Measurements from ENCODE around the gene CHCHD3.

The CHCHD3 gene

DNA sequence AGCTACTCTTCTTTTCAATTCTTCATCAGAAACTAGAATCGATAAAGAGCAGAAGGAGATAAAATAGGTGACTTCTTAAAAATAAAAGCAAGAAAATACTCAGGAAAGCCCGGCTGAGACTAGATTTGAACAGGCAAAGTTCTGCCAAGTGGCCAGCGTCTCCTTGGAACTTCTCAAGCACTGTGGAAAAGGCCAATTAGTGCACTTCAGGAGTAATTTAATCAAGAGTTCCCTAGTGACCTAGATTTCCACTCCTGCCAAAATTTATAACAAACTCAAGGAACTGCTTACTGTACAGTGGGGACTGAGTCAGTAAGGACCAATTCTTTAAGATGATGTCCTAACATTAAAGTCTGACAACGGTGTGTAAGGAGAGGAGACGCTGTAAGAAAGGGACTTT lies 57.3 kb downstream of the CHCHD3 start:
- Histone ChIP-seq H3K9ac (ENCODE audit: low read length in 2 of 2) (no peak overlapping the region), H3K27ac (ENCODE audit: low read length) (no peak overlapping the region), H3K27me3 (ENCODE audit: control insufficient read depth in 1 of 2, insufficient read depth in 2 of 2, low read length in 2 of 2) (no peaks in the 10 kb centered on the region), H3K9me3 (ENCODE audit: control insufficient read depth in 2 of 2, low read length in 2 of 2) (no peaks in the 10 kb centered on the region), H3K4me1 (ENCODE audit: control insufficient read depth, insufficient read depth, low read length) (peaks cover 1% of the 10 kb centered on the region), H3K4me3 (ENCODE audit: low read length in 2 of 2) (no peak overlapping the region), H3K36me3 (ENCODE audit: control insufficient read depth in 2 of 2, insufficient read depth in 2 of 2, low read length in 2 of 2) (peaks cover 0 to 5% of the 10 kb centered on the region in 2 donors)

DNA sequence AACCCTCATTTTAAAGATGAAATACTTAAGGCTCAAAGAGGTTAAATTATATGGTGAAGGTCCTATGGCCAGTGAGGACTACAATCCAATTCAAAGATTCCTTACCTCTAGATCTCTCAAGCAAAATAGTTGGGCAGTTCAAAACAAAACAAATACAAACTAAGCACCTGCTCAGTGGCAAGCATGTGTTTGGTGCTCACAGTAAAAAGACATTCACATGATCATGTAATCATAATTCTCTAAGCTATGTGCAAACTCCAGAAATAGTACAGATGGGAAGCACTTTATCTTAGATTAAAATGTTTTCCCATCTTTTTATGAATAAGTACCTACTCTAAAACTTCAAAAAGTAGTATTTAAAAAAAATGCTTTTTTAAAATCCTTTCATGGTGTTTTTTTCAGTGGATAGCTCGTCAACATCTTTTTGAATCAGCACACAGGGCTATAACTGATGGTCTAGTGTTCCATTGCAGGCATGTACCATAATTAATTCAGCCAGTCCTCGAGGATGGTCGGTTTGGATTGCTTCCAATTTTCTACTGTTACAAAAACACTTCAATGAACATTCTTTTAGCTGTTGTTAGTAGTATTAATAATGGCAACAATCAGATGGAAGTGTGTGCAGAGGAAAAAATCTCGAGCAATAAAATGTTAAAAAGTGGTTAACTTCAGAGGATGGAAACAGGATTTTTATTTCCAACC lies 58.4 kb downstream of the CHCHD3 start:
- Histone ChIP-seq H3K4me1 (ENCODE audit: control insufficient read depth, insufficient read depth, low read length) (no peaks in the 10 kb centered on the region), H3K36me3 (ENCODE audit: control insufficient read depth in 2 of 2, insufficient read depth in 2 of 2, low read length in 2 of 2) (peaks cover 0 to 5% of the 10 kb centered on the region in 2 donors), H3K9me3 (ENCODE audit: control insufficient read depth in 2 of 2, low read length in 2 of 2) (no peaks in the 10 kb centered on the region), H3K9ac (ENCODE audit: low read length in 2 of 2) (no peak overlapping the region), H3K27ac (ENCODE audit: low read length) (no peak overlapping the region), H3K4me3 (ENCODE audit: low read length in 2 of 2) (no peak overlapping the region), H3K27me3 (ENCODE audit: control insufficient read depth in 1 of 2, insufficient read depth in 2 of 2, low read length in 2 of 2) (no peaks in the 10 kb centered on the region)

DNA sequence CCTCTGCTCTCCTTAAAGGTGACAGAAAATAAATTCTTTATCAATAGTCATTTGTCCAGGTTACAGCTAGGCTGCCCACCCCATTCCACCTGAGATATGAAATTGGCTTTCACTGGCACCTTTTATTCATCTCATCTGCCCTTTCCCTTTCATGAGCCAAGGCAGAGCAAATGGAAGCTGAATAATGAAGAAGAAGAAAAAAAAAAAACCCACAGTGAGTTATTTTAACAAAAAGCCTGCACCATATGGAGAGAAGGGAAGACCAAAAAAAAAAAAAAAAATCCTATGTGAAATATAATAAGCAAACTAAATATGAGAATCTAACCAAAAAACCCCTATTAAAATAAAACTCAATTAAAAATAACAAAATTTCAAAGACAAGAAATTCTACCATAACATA lies 59.2 kb downstream of the CHCHD3 start:
- Histone ChIP-seq H3K27ac (ENCODE audit: low read length) (no peak overlapping the region), H3K36me3 (ENCODE audit: control insufficient read depth in 2 of 2, insufficient read depth in 2 of 2, low read length in 2 of 2) (peaks cover 0 to 5% of the 10 kb centered on the region in 2 donors), H3K9ac (ENCODE audit: low read length in 2 of 2) (no peak overlapping the region), H3K9me3 (ENCODE audit: control insufficient read depth in 2 of 2, low read length in 2 of 2) (no peaks in the 10 kb centered on the region), H3K27me3 (ENCODE audit: control insufficient read depth in 1 of 2, insufficient read depth in 2 of 2, low read length in 2 of 2) (no peaks in the 10 kb centered on the region), H3K4me1 (ENCODE audit: control insufficient read depth, insufficient read depth, low read length) (no peaks in the 10 kb centered on the region), H3K4me3 (ENCODE audit: low read length in 2 of 2) (no peak overlapping the region)

DNA sequence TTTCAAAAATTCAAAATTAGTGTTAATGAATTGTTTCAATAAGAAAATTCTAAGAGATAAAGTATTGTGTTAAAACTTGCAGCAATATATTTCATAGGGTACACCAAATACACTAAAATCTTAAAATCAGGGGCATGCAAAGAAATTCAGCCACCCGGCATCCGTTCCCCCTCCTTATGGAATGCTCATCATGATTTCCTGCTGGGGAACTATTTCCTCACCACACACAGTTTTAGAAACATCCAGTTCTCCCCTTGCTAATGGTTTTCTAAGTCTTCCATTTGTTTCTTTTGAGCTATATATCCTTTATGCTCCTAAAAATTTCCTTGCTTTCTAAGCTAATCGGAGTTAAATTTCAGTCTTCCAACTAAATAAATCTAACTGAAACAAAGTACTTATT lies 60.7 kb downstream of the CHCHD3 start:
- Histone ChIP-seq H3K9me3 (ENCODE audit: control insufficient read depth in 2 of 2, low read length in 2 of 2) (no peaks in the 10 kb centered on the region), H3K27ac (ENCODE audit: low read length) (no peak overlapping the region), H3K36me3 (ENCODE audit: control insufficient read depth in 2 of 2, insufficient read depth in 2 of 2, low read length in 2 of 2) (peaks cover 0 to 5% of the 10 kb centered on the region in 2 donors), H3K4me3 (ENCODE audit: low read length in 2 of 2) (no peak overlapping the region), H3K9ac (ENCODE audit: low read length in 2 of 2) (no peak overlapping the region), H3K27me3 (ENCODE audit: control insufficient read depth in 1 of 2, insufficient read depth in 2 of 2, low read length in 2 of 2) (no peaks in the 10 kb centered on the region), H3K4me1 (ENCODE audit: control insufficient read depth, insufficient read depth, low read length) (no peaks in the 10 kb centered on the region)

DNA sequence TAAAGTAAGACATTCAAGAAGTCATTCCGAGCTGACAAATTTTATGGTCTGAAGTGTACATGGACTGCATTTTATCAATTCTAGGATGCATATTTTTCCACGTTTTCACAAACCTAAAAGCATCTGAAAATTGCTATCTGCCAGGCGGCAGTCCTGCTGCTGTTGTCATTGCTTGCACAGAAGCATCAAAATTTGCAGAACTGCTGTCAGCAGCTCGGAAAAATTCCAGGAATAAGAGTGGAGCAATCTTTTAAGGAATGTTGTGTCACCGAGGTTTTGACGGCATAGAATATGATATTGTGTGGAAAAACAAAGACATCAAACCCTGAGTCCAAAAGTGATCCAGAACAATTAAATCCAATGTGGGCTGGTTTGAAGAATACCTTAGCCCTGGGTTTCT lies 61.4 kb downstream of the CHCHD3 start:
- H3K9me3 ChIP-seq (ENCODE audit: control insufficient read depth in 2 of 2, low read length in 2 of 2): no peaks in the 10 kb centered on the region
- no peak overlapping the region for H3K9ac ChIP-seq (ENCODE audit: low read length in 2 of 2)
- no peak overlapping the region for H3K4me3 ChIP-seq (ENCODE audit: low read length in 2 of 2)
- H3K27ac ChIP-seq (ENCODE audit: low read length): no peak overlapping the region
- no peaks in the 10 kb centered on the region for H3K27me3 ChIP-seq (ENCODE audit: control insufficient read depth in 1 of 2, insufficient read depth in 2 of 2, low read length in 2 of 2)
- no peaks in the 10 kb centered on the region for H3K4me1 ChIP-seq (ENCODE audit: control insufficient read depth, insufficient read depth, low read length)
- peaks cover 0 to 5% of the 10 kb centered on the region in 2 donors for H3K36me3 ChIP-seq (ENCODE audit: control insufficient read depth in 2 of 2, insufficient read depth in 2 of 2, low read length in 2 of 2)

DNA sequence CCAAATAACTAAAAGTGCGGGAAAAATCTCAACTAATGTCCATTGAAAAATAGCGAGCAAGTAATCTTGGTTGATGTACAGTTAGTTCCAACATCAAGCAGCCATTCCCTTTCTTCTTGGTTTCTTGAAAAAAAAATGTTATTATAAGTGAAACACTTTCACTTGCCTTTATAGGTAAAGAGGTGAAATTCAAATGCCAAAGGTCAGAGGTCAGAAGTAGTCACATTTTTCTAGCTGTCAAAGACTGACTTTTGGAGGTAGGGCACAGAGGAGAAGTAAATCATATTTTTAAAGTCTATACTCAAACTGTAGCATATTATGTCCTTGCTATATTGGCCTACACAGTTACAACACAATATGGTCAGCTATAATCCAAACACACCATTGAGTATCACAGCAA lies 62.3 kb downstream of the CHCHD3 start:
- Histone ChIP-seq H3K4me3 (ENCODE audit: low read length in 2 of 2) (no peak overlapping the region), H3K27me3 (ENCODE audit: control insufficient read depth in 1 of 2, insufficient read depth in 2 of 2, low read length in 2 of 2) (no peaks in the 10 kb centered on the region), H3K36me3 (ENCODE audit: control insufficient read depth in 2 of 2, insufficient read depth in 2 of 2, low read length in 2 of 2) (peaks cover 0 to 5% of the 10 kb centered on the region in 2 donors), H3K4me1 (ENCODE audit: control insufficient read depth, insufficient read depth, low read length) (no peaks in the 10 kb centered on the region), H3K9me3 (ENCODE audit: control insufficient read depth in 2 of 2, low read length in 2 of 2) (no peaks in the 10 kb centered on the region), H3K9ac (ENCODE audit: low read length in 2 of 2) (no peak overlapping the region), H3K27ac (ENCODE audit: low read length) (no peak overlapping the region)

DNA sequence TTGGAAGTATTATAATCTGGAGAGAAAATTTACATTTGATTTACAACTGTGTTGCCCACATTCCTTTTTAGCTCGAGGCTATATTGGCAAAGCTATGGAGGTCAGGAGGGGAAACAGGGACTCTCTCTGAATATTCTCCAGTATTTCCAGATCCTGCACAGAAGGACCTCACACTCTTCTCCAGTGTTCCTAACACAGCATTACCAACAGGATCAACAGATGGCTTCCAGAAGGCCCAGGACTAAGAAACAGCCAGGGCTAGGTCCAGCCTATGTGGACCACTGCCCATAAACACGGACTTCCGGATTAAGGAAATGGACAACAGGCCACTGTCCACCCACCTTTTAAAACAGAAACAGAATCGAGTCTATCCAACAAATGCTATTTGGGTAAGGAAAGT lies 65.3 kb downstream of the CHCHD3 start:
- Histone ChIP-seq H3K27ac (ENCODE audit: low read length) (no peak overlapping the region), H3K4me1 (ENCODE audit: control insufficient read depth, insufficient read depth, low read length) (no peaks in the 10 kb centered on the region), H3K4me3 (ENCODE audit: low read length in 2 of 2) (no peak overlapping the region), H3K9me3 (ENCODE audit: control insufficient read depth in 2 of 2, low read length in 2 of 2) (no peaks in the 10 kb centered on the region), H3K9ac (ENCODE audit: low read length in 2 of 2) (no peak overlapping the region), H3K27me3 (ENCODE audit: control insufficient read depth in 1 of 2, insufficient read depth in 2 of 2, low read length in 2 of 2) (no peaks in the 10 kb centered on the region), H3K36me3 (ENCODE audit: control insufficient read depth in 2 of 2, insufficient read depth in 2 of 2, low read length in 2 of 2) (peaks cover 0 to 5% of the 10 kb centered on the region in 2 donors)

DNA sequence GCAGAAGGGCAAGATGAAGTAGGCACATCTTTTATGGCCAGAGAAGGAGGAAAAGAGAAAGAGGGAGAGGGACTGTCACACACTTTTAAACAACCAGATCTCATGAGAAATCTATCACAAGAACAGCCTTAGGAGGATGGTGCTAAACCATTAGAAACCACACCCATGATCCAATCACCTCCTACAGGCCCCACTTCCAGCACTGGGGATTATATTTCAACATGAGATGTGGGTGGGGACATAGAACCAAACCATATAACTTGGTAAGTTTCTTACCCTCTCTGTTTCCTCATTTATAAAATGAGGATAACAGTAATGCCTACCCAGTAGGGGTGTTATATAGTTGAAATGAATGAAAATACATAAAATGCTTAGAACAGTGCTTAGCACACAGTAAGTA lies 66.0 kb downstream of the CHCHD3 start:
- Histone ChIP-seq H3K9ac (ENCODE audit: low read length in 2 of 2) (no peak overlapping the region), H3K4me1 (ENCODE audit: control insufficient read depth, insufficient read depth, low read length) (no peaks in the 10 kb centered on the region), H3K36me3 (ENCODE audit: control insufficient read depth in 2 of 2, insufficient read depth in 2 of 2, low read length in 2 of 2) (peaks cover 0 to 4% of the 10 kb centered on the region in 2 donors), H3K27me3 (ENCODE audit: control insufficient read depth in 1 of 2, insufficient read depth in 2 of 2, low read length in 2 of 2) (no peaks in the 10 kb centered on the region), H3K4me3 (ENCODE audit: low read length in 2 of 2) (no peak overlapping the region), H3K9me3 (ENCODE audit: control insufficient read depth in 2 of 2, low read length in 2 of 2) (no peaks in the 10 kb centered on the region), H3K27ac (ENCODE audit: low read length) (no peak overlapping the region)

DNA sequence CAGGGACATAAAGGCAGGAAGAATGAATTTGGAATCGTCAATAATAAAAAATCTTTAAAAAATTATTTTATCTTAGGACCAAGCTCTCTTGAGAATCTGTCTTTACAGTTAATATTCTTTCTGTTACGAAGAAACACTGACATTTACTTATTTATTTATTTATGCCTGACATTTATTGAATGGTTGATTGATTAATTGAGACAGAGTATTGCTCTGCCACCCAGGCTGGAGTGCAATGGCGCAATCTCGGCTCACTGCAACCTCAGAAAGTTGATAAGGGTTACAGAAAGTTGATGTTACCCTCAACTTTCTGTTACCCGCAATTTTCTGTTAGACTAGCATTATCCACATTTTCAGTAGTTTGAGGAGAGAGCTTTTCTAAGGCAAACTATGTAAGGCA lies 70.1 kb downstream of the CHCHD3 start:
- H3K9ac ChIP-seq (ENCODE audit: low read length in 2 of 2): no peak overlapping the region
- H3K36me3 ChIP-seq (ENCODE audit: control insufficient read depth in 2 of 2, insufficient read depth in 2 of 2, low read length in 2 of 2): no peaks in the 10 kb centered on the region
- H3K9me3 ChIP-seq (ENCODE audit: control insufficient read depth in 2 of 2, low read length in 2 of 2): no peaks in the 10 kb centered on the region
- no peak overlapping the region for H3K4me3 ChIP-seq (ENCODE audit: low read length in 2 of 2)
- H3K4me1 ChIP-seq (ENCODE audit: control insufficient read depth, insufficient read depth, low read length): no peaks in the 10 kb centered on the region
- H3K27ac ChIP-seq (ENCODE audit: low read length): no peak overlapping the region
- no peaks in the 10 kb centered on the region for H3K27me3 ChIP-seq (ENCODE audit: control insufficient read depth in 1 of 2, insufficient read depth in 2 of 2, low read length in 2 of 2)

DNA sequence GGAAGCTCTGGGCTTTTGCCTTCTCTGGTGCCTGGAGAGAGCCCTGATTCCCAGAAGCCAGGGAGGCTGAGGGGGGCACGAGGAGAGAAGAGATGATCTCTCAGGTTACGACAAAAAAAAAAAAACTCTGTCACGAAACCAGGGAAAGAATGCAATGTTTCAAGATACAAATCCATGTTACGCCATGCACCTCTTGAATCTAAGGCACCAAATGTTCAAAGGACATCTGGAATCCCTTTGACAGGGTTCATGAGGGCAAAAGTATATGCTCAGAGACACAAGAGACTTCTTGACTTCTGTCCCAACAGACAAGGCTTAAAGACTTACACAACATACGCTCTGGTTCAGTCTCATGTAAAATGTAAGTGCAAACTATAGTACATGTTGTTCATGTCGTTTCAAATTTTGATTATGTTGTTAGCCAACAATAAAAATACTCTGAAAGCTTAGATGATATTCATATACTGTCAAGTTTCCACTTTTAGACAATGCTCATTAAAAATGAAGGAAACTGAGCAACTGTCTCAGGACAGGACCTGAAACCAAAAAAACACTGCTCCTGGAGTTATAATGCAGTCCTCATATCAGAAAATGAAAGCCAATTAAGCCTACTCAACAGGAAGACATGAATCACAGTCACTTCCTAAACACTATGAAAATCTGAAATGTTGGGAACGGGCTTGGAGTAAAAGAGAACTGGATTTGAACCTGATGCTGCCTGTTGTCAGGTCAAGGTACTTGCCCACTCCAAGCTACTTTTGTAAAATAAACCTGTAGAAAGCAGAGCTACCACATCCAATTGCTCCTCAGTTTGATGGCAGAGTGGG lies 72.3 kb downstream of the CHCHD3 start:
- H3K27me3 ChIP-seq (ENCODE audit: control insufficient read depth in 1 of 2, insufficient read depth in 2 of 2, low read length in 2 of 2): no peaks in the 10 kb centered on the region

DNA sequence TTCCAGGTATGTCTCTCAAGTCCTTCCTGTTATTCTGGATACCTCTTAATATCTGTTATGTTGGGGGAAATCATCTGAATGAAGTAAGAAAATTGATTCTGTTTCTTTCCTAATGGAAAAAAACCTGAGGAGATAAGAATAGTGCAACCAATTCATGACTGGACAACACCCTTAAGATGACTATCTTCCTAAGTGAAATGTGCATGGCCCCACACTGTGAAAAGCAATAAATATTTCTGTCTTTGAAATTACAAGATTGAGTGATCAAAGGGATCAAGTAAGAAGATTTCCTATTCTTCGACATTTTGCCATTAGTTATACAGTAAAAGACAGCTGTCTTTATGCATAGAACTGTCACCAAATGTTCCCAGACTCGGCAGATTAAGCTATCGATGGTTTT lies 73.9 kb downstream of the CHCHD3 start:
- Histone ChIP-seq H3K4me1 (ENCODE audit: control insufficient read depth, insufficient read depth, low read length) (no peaks in the 10 kb centered on the region), H3K9me3 (ENCODE audit: control insufficient read depth in 2 of 2, low read length in 2 of 2) (no peaks in the 10 kb centered on the region), H3K9ac (ENCODE audit: low read length in 2 of 2) (no peak overlapping the region), H3K36me3 (ENCODE audit: control insufficient read depth in 2 of 2, insufficient read depth in 2 of 2, low read length in 2 of 2) (no peaks in the 10 kb centered on the region), H3K4me3 (ENCODE audit: low read length in 2 of 2) (no peak overlapping the region), H3K27me3 (ENCODE audit: control insufficient read depth in 1 of 2, insufficient read depth in 2 of 2, low read length in 2 of 2) (no peaks in the 10 kb centered on the region), H3K27ac (ENCODE audit: low read length) (no peak overlapping the region)

More for the DNA sequence above, 72.3 kb downstream of the CHCHD3 start:
- no peak overlapping the region for H3K4me3 ChIP-seq (ENCODE audit: low read length in 2 of 2)
- H3K9ac ChIP-seq (ENCODE audit: low read length in 2 of 2): no peak overlapping the region
- no peaks in the 10 kb centered on the region for H3K9me3 ChIP-seq (ENCODE audit: control insufficient read depth in 2 of 2, low read length in 2 of 2)
- no peaks in the 10 kb centered on the region for H3K4me1 ChIP-seq (ENCODE audit: control insufficient read depth, insufficient read depth, low read length)
- H3K27ac ChIP-seq (ENCODE audit: low read length): no peak overlapping the region
- no peaks in the 10 kb centered on the region for H3K36me3 ChIP-seq (ENCODE audit: control insufficient read depth in 2 of 2, insufficient read depth in 2 of 2, low read length in 2 of 2)
